Cardiac fibroblast (primary cell): ENCODE measurements around the gene UBLCP1.

Experiments
- DNase-seq, 2 donors: peaks; one replicate each; pipeline versions ENCODE4 v3.0.0 to v3.0.0-alpha.2; 2010; ENCODE audit warnings: low read depth in 2 of 2
- H3K4me3 ChIP-seq, 2 donors: replicated peaks in 1 of 2; 1 replicate in 1 of 2; 2 replicates in 1 of 2; pipeline ENCODE4 v1.5.1; 2011; ENCODE audit warnings: low read depth in 2 of 2, low read length in 2 of 2, mild to moderate bottlenecking in 2 of 2, moderate library complexity in 1 of 2
- CTCF ChIP-seq: IDR thresholded peaks from one replicate; pipeline ENCODE4 v1.5.1; 2011; ENCODE audit warnings: low read depth, mild to moderate bottlenecking, low read length, inconsistent platforms

Gene UBLCP1

GRCh38 chr5:159330131-159330800 lies 67.2 kb downstream of the UBLCP1 start, which contains the start of gene IL12B:
IL12B (minus strand) TSS chr5:159330487; CDS start chr5:159326782, 3,705 bp downstream.
- DNase-seq = peak; percentile 14 to 50
- H3K4me3 ChIP-seq = peak within 1 kb of the TSS; percentile 49 to 52
- TF ChIP-seq CTCF = no peak

GRCh38 chr5:159331093-159331973 lies 68.2 kb downstream of the UBLCP1 start:
- DNase-seq = peak; percentile 43 to 54
- peak; percentile 78 for TF ChIP-seq CTCF
- H3K4me3 ChIP-seq = peak overlapping the region; percentile 49 to 52

GRCh38 chr5:159332800-159333544 lies 69.9 kb downstream of the UBLCP1 start:
- H3K4me3 ChIP-seq = no peak overlapping the region
- DNase-seq = no peak
- TF ChIP-seq CTCF = no peak

- no peak for TF ChIP-seq CTCF
- H3K4me3 ChIP-seq = no peak overlapping the region
- no peak for DNase-seq
Measured at GRCh38 chr5:159333545-159333925, 70.4 kb downstream of the UBLCP1 start.
